Osteocyte (in vitro differentiated cells): ENCODE measurements around the gene UPB1. TPM values are rescaled to one million over a fixed set of nuclear protein-coding genes. Genes with fewer than 3 reads are reported as not detected.
"Not testable (repeated sequence)": the region's sequence is repeated elsewhere in the genome, so short reads cannot be mapped to it uniquely, and the experiment has no call there.

Experiments
- DNase-seq: peaks from one replicate; pipeline ENCODE4 v3.0.0; 2021; ENCODE audit warnings: mixed read lengths; ENCODE audit not compliant: unreplicated experiment; ENCODE audit errors: extremely low spot score
- H3K27ac Mint-ChIP-seq: one replicate; pipeline ENCODE4 v1.8.0; 2021; ENCODE audit warnings: mild to moderate bottlenecking, mixed read lengths; ENCODE audit not compliant: unreplicated experiment
- H3K27me3 Mint-ChIP-seq: one replicate; pipeline ENCODE4 v1.8.0; 2021; ENCODE audit warnings: mixed read lengths; ENCODE audit not compliant: unreplicated experiment
- H3K36me3 Mint-ChIP-seq: one replicate; pipeline ENCODE4 v1.8.0; 2021; ENCODE audit warnings: mixed read lengths; ENCODE audit not compliant: unreplicated experiment
- H3K4me1 Mint-ChIP-seq: one replicate; pipeline ENCODE4 v1.8.0; 2021; ENCODE audit warnings: mixed read lengths; ENCODE audit not compliant: unreplicated experiment
- H3K4me3 Mint-ChIP-seq: one replicate; pipeline ENCODE4 v1.8.0; 2021; ENCODE audit warnings: mild to moderate bottlenecking, moderate library complexity, mixed read lengths; ENCODE audit not compliant: unreplicated experiment
- H3K9me3 Mint-ChIP-seq: one replicate; pipeline ENCODE4 v1.8.0; 2021; ENCODE audit warnings: mixed read lengths; ENCODE audit not compliant: unreplicated experiment
- total RNA-seq: library from RNA; stranded (reverse); gene quantifications from 2 replicates; pipeline ENCODE4 v1.2.1, GENCODE V29; 2021
- TF ChIP-seq, protein P1 (sequence below): fragments of 200-600 bp; sonication (generic); IDR thresholded peaks from 2 replicates; pipeline ENCODE4 v1.5.0; 2021; ENCODE audit warnings: antibody characterized with exemption, mild to moderate bottlenecking, moderate library complexity

The UPB1 gene
- total RNA-seq, 1 donor from 2014 or later, result not detected

DNA sequence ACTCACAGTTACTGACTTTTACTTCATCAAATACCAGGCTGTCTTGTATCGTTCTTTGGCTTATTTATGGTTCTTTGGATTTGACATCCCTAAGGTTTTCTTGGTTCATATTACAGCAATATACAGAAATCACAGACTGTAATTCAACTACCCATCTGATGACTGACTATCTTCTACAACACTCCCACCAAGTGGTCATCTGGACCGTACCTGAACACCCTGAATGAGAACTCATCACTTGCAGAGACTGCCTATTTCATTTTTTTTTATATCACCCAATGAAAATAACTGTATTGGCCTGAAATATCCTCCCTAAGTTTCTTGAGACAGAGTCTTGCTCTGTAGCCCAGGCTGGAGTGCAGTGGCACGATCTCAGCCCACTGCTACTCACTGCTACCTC is 9.5 kb upstream of the UPB1 start:
- DNase-seq, result no peak
- no peak overlapping the region for H3K27ac Mint-ChIP-seq
- peaks cover 5% of the 10 kb centered on the region for H3K9me3 Mint-ChIP-seq
- TF ChIP-seq, protein P1, sequence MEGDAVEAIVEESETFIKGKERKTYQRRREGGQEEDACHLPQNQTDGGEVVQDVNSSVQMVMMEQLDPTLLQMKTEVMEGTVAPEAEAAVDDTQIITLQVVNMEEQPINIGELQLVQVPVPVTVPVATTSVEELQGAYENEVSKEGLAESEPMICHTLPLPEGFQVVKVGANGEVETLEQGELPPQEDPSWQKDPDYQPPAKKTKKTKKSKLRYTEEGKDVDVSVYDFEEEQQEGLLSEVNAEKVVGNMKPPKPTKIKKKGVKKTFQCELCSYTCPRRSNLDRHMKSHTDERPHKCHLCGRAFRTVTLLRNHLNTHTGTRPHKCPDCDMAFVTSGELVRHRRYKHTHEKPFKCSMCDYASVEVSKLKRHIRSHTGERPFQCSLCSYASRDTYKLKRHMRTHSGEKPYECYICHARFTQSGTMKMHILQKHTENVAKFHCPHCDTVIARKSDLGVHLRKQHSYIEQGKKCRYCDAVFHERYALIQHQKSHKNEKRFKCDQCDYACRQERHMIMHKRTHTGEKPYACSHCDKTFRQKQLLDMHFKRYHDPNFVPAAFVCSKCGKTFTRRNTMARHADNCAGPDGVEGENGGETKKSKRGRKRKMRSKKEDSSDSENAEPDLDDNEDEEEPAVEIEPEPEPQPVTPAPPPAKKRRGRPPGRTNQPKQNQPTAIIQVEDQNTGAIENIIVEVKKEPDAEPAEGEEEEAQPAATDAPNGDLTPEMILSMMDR, result peak; percentile 54
- no peak overlapping the region for H3K4me3 Mint-ChIP-seq
- H3K27me3 Mint-ChIP-seq, result no peaks in the 10 kb centered on the region
- peaks cover 36% of the 10 kb centered on the region for H3K4me1 Mint-ChIP-seq
- no peaks in the 10 kb centered on the region for H3K36me3 Mint-ChIP-seq

DNA sequence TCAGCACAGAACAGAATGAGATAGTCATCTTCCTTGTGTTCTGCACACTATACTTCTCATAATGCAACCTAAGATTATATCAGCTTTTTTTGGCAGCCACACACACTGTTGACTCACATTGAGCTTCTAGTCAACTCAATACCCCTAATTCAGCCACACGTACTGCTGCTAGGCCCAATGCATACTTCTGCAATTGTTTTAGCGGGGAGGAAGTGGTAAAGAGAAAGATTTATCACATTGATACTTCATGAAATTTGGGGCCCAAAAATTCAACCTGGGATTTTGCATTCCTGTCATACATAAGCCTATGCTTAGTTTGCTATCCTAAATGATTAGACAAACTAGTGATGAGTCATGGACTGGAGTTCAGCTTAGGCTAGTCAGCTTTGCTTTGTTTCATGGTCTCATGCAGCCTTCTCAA is 8.6 kb upstream of the UPB1 start:
- no peak for DNase-seq
- Mint-ChIP-seq H3K27ac (no peak overlapping the region), H3K9me3 (peaks cover 5% of the 10 kb centered on the region), H3K36me3 (no peaks in the 10 kb centered on the region), H3K4me3 (no peak overlapping the region), H3K27me3 (no peaks in the 10 kb centered on the region), H3K4me1 (peaks cover 31% of the 10 kb centered on the region)
- TF ChIP-seq, protein P1, result no peak

DNA sequence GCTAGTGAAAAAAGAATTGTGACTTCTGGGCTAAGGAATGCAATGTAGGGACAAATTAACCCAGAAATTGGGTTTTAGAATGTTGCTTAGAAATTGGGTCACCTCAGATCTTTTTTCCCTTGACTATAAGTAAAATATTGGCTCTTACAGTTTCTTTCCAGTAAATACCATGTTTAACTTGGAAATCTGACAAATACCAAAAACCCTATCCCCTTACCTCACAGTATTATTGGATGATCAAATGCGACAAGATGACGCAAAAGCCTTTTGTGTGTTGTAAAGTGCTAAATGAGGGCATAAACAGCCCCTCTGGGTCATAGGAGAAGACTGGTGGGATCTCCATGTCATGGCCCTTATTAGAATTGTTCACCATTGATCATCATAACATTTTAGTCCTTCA is 6.1 kb upstream of the UPB1 start:
- H3K4me3 Mint-ChIP-seq, result no peak overlapping the region
- H3K9me3 Mint-ChIP-seq, result peaks cover 5% of the 10 kb centered on the region

DNA sequence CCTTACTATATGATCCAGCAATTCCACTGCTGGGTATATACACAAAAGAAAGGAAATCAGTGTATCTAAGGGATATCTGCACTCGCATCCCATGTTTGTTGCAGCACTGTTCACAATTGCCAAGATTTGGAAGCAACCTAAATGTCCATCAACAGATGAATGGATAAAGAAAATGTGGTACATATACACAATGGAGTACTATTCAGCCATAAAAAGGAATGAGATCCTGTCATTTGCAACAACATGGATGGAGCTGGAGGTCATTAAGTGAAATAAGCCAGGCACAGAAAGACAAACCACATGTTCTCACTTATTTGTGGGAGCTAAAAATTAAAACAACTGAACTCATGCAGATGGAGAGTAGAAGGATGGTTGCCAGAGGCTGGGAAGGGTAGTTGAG is 5.7 kb upstream of the UPB1 start:
- not testable (repeated sequence) for DNase-seq, H3K27me3 Mint-ChIP-seq, H3K27ac Mint-ChIP-seq, H3K9me3 Mint-ChIP-seq, H3K36me3 Mint-ChIP-seq, H3K4me3 Mint-ChIP-seq
- peaks cover 12% of the 10 kb centered on the region for H3K4me1 Mint-ChIP-seq

More for the DNA sequence above, 6.1 kb upstream of the UPB1 start:
- H3K27me3 Mint-ChIP-seq, result peaks cover 6% of the 10 kb centered on the region
- DNase-seq, result no peak
- no peaks in the 10 kb centered on the region for H3K36me3 Mint-ChIP-seq
- TF ChIP-seq, protein P1, result no peak
- no peak overlapping the region for H3K27ac Mint-ChIP-seq
- H3K4me1 Mint-ChIP-seq, result peaks cover 15% of the 10 kb centered on the region

DNA sequence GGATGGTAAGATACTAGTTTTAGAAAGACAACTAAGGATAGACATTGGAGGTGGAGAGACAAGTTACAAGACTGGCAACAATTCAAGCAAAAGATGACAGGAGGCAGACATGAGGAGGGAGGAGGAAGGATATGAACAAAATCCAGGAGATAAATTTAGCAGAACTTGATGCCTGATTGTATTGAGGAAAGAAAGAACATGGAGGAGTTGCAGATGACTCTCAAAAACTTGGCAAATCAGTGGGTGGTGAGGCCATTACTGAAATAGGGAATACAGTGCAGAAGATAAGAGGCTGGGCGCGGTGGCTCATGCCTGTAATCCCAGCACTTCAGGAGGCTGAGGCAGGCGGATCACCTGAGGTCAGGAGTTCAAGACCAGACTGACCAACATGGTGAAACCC is 2.7 kb upstream of the UPB1 start:
- Mint-ChIP-seq H3K4me3 (no peak overlapping the region), H3K9me3 (peaks cover 5% of the 10 kb centered on the region), H3K27me3 (peaks cover 6% of the 10 kb centered on the region), H3K27ac (no peak overlapping the region), H3K36me3 (no peaks in the 10 kb centered on the region), H3K4me1 (peaks cover 8% of the 10 kb centered on the region)
- DNase-seq, result no peak
- TF ChIP-seq, protein P1, result no peak

DNA sequence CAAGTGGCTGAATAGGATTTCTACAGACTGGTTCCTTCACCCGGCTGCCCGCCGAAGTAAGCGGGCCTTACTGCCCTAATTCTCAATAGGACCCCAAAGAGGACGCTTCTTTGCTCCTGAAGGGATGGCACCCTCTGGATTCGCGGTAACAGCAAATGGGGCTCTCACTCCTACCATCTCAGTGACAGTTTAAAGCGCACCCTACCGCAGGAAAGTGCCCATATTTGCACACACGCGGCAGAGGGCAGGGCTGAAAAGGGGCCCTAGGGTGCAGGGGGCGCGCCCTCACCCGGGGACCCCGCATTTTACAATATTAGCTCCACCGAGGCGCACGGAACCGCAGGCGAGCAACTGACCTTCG is 985 bp upstream of the UPB1 start:
- Mint-ChIP-seq H3K4me3 (no peak overlapping the region), H3K4me1 (peaks cover 1% of the 10 kb centered on the region)
- TF ChIP-seq, protein P1, result no peak

More for the DNA sequence above, 985 bp upstream of the UPB1 start:
- Mint-ChIP-seq H3K36me3 (no peaks in the 10 kb centered on the region), H3K27me3 (peaks cover 6% of the 10 kb centered on the region), H3K27ac (no peak overlapping the region), H3K9me3 (peaks cover 5% of the 10 kb centered on the region)
- DNase-seq, result no peak
